ENCODE results near the gene HPN. TPM values are rescaled to one million over a fixed set of nuclear protein-coding genes. Genes with fewer than 3 reads are reported as not detected.

HPN gene
- total RNA-seq, 2 experiments from 2014 or later: 0.11 TPM; not detected in 1

- Mint-ChIP-seq H3K9me3 (no peaks in the 10 kb centered on the region), H3K4me1 (ENCODE audit: low read depth) (peaks cover 9% of the 10 kb centered on the region), H3K27ac (no peak overlapping the region), H3K27me3 (peaks cover 3% of the 10 kb centered on the region), H3K4me3 (peak overlapping the region; percentile 32), H3K36me3 (ENCODE audit: low read depth) (no peaks in the 10 kb centered on the region)
- peak; percentile 96 for ATAC-seq
- ChIA-PET POLR2A (interaction anchor here (0.7 to 1.2 kb wide), 2 partner anchors 42 to 78 kb away, joined by 3 read pairs; no protein-coding TSS in a partner anchor), CTCF (interaction anchor here (0.6 to 3.4 kb wide), 8 partner anchors 10 to 263 kb away, joined by 3 to 21 read pairs (median 4); no protein-coding TSS in a partner anchor)
- TF ChIP-seq CTCF (IDR thresholded peaks at IDR 0.05): peak; percentile 75
- peak; percentile 66 for DNase-seq
- intact Hi-C loops (cut with micrococcal nuclease): no loop called here
These were observed 49.1 kb downstream of the HPN start for GRCh38 chr19:35090506-35091214.

GRCh38 chr19:35093430-35093829 lies 51.9 kb downstream of the HPN start:
- ChIA-PET POLR2A (no interaction called here), CTCF (interaction anchor here (1.9 kb wide), 1 partner anchor 27 kb away, joined by 7 read pairs; no protein-coding TSS in a partner anchor)
- ATAC-seq (no peak), DNase-seq (no peak)
- Mint-ChIP-seq H3K27ac (no peak overlapping the region), H3K36me3 (ENCODE audit: low read depth) (no peaks in the 10 kb centered on the region), H3K4me3 (no peak overlapping the region), H3K27me3 (peaks cover 3% of the 10 kb centered on the region), H3K9me3 (no peaks in the 10 kb centered on the region), H3K4me1 (ENCODE audit: low read depth) (peaks cover 2% of the 10 kb centered on the region)
- TF ChIP-seq CTCF (IDR thresholded peaks at IDR 0.05): no peak
- intact Hi-C loops (cut with micrococcal nuclease): no loop called here

GRCh38 chr19:35093941-35094647 lies 52.6 kb downstream of the HPN start:
- H3K9me3 Mint-ChIP-seq: no peaks in the 10 kb centered on the region
- H3K4me1 Mint-ChIP-seq (ENCODE audit: low read depth): peaks cover 2% of the 10 kb centered on the region
- no peaks in the 10 kb centered on the region for H3K36me3 Mint-ChIP-seq (ENCODE audit: low read depth)
- TF ChIP-seq CTCF (IDR thresholded peaks at IDR 0.05): no peak
- ChIA-PET POLR2A (no interaction called here), CTCF (interaction anchor here (1.9 kb wide), 1 partner anchor 27 kb away, joined by 7 read pairs; no protein-coding TSS in a partner anchor)
- H3K27ac Mint-ChIP-seq: no peak overlapping the region
- H3K4me3 Mint-ChIP-seq: no peak overlapping the region
- DNase-seq: no peak
- H3K27me3 Mint-ChIP-seq: peaks cover 3% of the 10 kb centered on the region
- ATAC-seq: no peak
- intact Hi-C loops (cut with micrococcal nuclease): no loop called here

GRCh38 chr19:35094656-35095055 lies 53.1 kb downstream of the HPN start:
- intact Hi-C loops (cut with micrococcal nuclease): no loop called here

More at GRCh38 chr19:35094656-35095055, 53.1 kb downstream of the HPN start:
- DNase-seq (no peak), ATAC-seq (no peak)
- Mint-ChIP-seq H3K4me1 (ENCODE audit: low read depth) (peaks cover 2% of the 10 kb centered on the region), H3K9me3 (no peaks in the 10 kb centered on the region), H3K36me3 (ENCODE audit: low read depth) (no peaks in the 10 kb centered on the region), H3K27ac (no peak overlapping the region), H3K4me3 (no peak overlapping the region), H3K27me3 (peaks cover 3% of the 10 kb centered on the region)
- ChIA-PET POLR2A (no interaction called here), CTCF (no interaction called here)
- TF ChIP-seq CTCF (IDR thresholded peaks at IDR 0.05): no peak

Data from activated CD8-positive, alpha-beta T cell treated with anti-CD3 and anti-CD28 coated beads for 36 hours (primary cell).